H1 (cell line): ENCODE measurements around the gene RASAL2.
A peak's percentile ranks its signal among the peaks of the same experiment; 100 is the strongest.

Experiments
- ATF2 ChIP-seq: IDR thresholded peaks from 2 replicates; pipeline ENCODE4 v1.6.1; 2012; ENCODE audit warnings: low read length, inconsistent platforms
- CBX5 ChIP-seq: fragments of 300-800, 300-1000 bp; sonication (generic); IDR thresholded peaks from 2 replicates; pipeline ENCODE4 v1.7.1; 2016; ENCODE audit warnings: antibody characterized with exemption, low read length, low read depth
- EZH2 ChIP-seq: fragments of 200-600 bp; sonication (generic); IDR thresholded peaks from 2 replicates; pipeline ENCODE4 v1.7.1; 2012; ENCODE audit warnings: low read depth, mild to moderate bottlenecking, moderate library complexity, low read length, inconsistent platforms; ENCODE audit not compliant: severe bottlenecking
- JUN ChIP-seq: IDR thresholded peaks from 2 replicates; pipeline ENCODE4 v1.6.1; 2011; ENCODE audit warnings: low read depth, mild to moderate bottlenecking, improper control_type of control experiment, low read length
- JUND ChIP-seq: IDR thresholded peaks from 2 replicates; pipeline ENCODE4 v1.6.1; 2011; ENCODE audit warnings: mild to moderate bottlenecking, improper control_type of control experiment, low read length
- KDM1A ChIP-seq: fragments of 200-600, 300-600 bp; sonication (generic); IDR thresholded peaks from 2 replicates; pipeline ENCODE4 v1.7.1; 2016; ENCODE audit warnings: mild to moderate bottlenecking, low read length, borderline replicate concordance
- POLR2A ChIP-seq, 2 experiments: IDR thresholded peaks; 1 replicate in 1 of 2; 2 replicates in 1 of 2; pipeline ENCODE4 v1.6.1; 2011; ENCODE audit warnings: low read depth in 2 of 2, low read length in 2 of 2, mild to moderate bottlenecking in 2 of 2; ENCODE audit errors: control extremely low read depth in 1 of 2
- POLR2AphosphoS5 ChIP-seq: IDR thresholded peaks from 2 replicates; pipeline ENCODE4 v1.6.1; 2011; ENCODE audit warnings: low read depth, low read length
- RFX5 ChIP-seq: IDR thresholded peaks from 2 replicates; pipeline ENCODE4 v1.6.1; 2011; ENCODE audit warnings: low read depth, low read length, improper control_type of control experiment, borderline replicate concordance
- SIN3A ChIP-seq, 2 experiments: IDR thresholded peaks in 1 of 2; conservative IDR thresholded peaks in 1 of 2; 2 replicates each; pipeline ENCODE4 v1.6.1; 2011 to 2012; ENCODE audit warnings: low read length in 2 of 2, improper control_type of control experiment in 1 of 2, low read depth in 1 of 2, mild to moderate bottlenecking in 1 of 2
- TF ChIP-seq, protein P1 (sequence below), 3 experiments: IDR thresholded peaks; 1 replicate in 2 of 3; 2 replicates in 1 of 3; pipeline versions ENCODE4 v1.5.1 to v1.6.1; 2011; ENCODE audit warnings: low read length in 3 of 3, mild to moderate bottlenecking in 3 of 3, inconsistent platforms in 2 of 3, low read depth in 1 of 3, moderate library complexity in 1 of 3; ENCODE audit not compliant: insufficient read depth in 1 of 3; ENCODE audit errors: control extremely low read depth in 1 of 3
- TF ChIP-seq, protein P2 (sequence below): IDR thresholded peaks from 2 replicates; pipeline ENCODE4 v1.6.1; 2012; ENCODE audit warnings: inconsistent platforms

- peak; percentile 57 to 80; a peak in 2 of 3 replicates for TF ChIP-seq POLR2A (IDR thresholded peaks at IDR 0.05; ENCODE audit: control extremely low read depth in 1 of 2, low read depth in 2 of 2, low read length in 2 of 2)
- no peak for TF ChIP-seq ATF2
- TF ChIP-seq KDM1A = no peak
- no peak for TF ChIP-seq EZH2
- TF ChIP-seq, protein P1, sequence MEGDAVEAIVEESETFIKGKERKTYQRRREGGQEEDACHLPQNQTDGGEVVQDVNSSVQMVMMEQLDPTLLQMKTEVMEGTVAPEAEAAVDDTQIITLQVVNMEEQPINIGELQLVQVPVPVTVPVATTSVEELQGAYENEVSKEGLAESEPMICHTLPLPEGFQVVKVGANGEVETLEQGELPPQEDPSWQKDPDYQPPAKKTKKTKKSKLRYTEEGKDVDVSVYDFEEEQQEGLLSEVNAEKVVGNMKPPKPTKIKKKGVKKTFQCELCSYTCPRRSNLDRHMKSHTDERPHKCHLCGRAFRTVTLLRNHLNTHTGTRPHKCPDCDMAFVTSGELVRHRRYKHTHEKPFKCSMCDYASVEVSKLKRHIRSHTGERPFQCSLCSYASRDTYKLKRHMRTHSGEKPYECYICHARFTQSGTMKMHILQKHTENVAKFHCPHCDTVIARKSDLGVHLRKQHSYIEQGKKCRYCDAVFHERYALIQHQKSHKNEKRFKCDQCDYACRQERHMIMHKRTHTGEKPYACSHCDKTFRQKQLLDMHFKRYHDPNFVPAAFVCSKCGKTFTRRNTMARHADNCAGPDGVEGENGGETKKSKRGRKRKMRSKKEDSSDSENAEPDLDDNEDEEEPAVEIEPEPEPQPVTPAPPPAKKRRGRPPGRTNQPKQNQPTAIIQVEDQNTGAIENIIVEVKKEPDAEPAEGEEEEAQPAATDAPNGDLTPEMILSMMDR (IDR thresholded peaks at IDR 0.05; ENCODE audit: control extremely low read depth in 1 of 3, insufficient read depth in 1 of 3, low read depth in 1 of 3, low read length in 3 of 3) = no peak
- no peak for TF ChIP-seq RFX5
- TF ChIP-seq, protein P2, sequence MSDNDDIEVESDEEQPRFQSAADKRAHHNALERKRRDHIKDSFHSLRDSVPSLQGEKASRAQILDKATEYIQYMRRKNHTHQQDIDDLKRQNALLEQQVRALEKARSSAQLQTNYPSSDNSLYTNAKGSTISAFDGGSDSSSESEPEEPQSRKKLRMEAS = no peak
- peak; percentile 3; the same call in 1 of the 2 replicates for TF ChIP-seq JUND
- peak; percentile 70; the same call in 1 of the 2 replicates for TF ChIP-seq POLR2AphosphoS5
- TF ChIP-seq CBX5 = no peak
- TF ChIP-seq JUN = no peak
- TF ChIP-seq SIN3A (conservative IDR thresholded peaks at IDR 0.05 in 1 of 2, IDR thresholded peaks at IDR 0.05 in 1 of 2; ENCODE audit: low read depth in 1 of 2, low read length in 2 of 2) = peak in 1 of 2 experiments; percentile 61; a peak in 1 of 4 replicates
Measured at GRCh38 chr1:178341261-178341956, 247.5 kb downstream of the RASAL2 start.
